Fibroblast of skin of abdomen (primary cell): ENCODE results near the gene LRRC8D.

Experiments
- DNase-seq: peaks from one replicate; pipeline ENCODE4 v3.0.0-alpha.2; 2013

The LRRC8D gene

DNA sequence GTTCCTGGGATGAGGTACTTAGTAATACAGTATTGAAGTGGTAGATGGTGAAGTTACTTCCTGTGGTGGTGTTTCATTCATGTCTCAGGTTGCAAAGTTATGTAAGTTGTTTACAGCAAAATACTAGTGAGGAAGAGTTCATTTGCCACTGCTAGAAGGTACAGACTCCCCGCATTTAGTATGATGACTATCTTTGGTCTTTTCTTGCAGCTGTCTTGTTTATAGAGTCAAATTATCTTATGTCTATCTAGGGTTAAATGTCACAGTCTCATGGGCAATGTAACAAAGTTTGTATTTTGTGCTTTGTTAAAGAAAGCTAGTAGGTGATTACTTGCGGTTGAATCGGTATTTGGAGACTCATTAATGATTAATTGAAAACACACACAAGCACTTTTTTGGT is 50.2 kb downstream of the LRRC8D start:
- no peak for DNase-seq

DNA sequence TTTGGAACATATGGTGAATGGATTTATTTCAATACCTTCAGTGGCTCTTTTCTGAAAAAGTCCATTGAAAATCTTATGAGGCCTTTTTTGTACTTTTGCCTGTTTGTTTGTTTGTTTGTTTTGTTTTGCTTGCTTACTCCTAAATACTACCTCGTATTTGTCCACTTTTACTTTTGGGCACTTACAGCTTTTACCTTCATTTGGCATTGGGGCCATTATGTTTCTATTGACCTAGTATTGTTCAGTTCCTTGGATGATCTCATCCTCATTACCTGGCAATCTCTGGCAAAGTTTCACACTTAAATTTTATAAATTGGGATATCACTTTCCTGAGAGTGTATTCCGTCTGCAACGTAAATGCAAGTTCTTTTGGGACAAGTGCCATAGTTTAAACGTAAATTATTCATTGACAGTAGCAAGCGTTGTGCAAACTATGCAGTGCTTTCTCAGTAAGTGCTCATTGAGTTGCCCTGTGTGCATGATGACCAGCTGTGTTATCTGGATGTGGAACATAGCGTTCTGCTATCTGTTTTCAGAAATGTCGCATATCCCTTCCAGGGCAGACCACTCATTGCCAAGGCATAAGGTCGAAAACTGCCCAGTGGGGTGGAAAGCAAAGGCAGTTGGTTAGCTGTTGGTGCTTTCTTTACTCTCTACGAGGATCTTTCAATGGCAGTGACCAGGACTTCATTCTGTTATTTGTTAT is 51.1 kb downstream of the LRRC8D start:
- DNase-seq: no peak

DNA sequence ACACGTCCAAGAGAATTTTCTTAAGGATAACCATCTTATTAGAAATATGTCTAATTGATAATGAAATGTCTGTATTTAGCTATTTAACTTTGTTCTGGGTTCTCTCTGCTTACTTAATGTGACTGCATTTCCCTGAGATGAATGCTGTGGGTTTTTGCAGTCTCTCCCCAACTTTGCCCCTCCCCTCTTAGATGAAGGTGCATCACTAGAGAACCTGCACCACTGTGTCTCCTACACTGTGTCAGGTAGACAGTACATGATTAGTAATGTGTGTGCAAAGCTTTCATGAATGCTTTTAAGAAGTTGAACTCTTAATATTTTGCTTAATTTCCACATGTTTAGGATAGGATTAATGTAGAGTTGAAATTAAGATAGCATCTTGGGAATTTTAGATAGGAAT is 51.7 kb downstream of the LRRC8D start:
- no peak for DNase-seq

DNA sequence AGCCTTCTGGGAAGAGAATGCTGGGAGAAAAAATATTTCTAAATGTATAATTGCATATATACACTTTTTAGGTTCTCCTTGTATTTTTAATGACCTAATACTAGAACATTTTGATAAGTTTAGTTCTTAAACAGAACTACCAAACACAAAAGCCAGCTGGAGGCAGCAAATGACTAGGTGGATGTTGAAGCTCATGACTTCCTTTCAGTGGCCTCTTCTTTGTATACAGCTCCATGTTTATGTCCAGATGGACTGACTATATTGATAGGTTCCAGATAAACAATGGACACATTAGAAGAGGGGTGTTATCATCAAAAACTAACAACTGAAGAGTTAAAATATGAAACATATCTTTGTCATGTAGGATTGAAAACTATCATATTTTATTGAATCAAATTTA is 52.5 kb downstream of the LRRC8D start:
- no peak for DNase-seq

DNA sequence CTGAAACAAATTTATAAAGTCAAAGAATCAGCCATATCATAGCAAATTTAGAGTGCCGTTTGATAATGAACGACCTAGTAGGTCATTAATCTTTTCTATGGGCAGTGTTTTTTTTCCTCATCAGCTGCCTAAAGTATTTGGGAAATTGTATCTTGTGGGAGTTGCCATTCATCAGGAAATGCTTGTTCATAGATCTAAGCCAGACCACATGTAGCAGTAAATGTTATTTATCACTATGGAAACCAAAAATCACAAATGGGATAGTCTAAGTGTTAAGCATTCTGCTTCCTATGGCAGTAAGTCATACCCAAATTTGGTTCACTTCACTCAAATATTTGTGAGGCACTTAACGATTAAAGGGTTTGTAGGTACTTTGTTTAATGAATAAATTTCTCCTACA is 52.9 kb downstream of the LRRC8D start:
- DNase-seq: peak; percentile 75

DNA sequence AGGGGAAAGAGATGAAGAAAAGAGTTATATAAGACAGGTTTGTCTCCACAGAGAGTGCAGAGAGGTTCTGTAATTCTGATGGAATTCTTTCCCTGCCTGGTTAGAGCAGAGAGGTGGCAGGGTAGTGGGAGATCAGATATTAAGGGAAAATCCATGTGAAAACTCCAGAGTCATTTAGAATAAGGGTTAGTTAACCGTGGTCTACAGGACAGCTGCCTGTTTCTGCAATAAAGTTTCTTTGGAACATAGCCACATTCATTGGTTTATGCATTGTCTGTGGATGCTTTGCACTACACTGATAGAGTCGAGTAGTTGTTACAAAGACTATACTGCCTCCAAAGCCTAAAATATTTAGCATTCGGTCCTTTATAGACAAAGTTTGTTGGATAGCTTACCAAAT is 55.6 kb downstream of the LRRC8D start:
- no peak for DNase-seq

DNA sequence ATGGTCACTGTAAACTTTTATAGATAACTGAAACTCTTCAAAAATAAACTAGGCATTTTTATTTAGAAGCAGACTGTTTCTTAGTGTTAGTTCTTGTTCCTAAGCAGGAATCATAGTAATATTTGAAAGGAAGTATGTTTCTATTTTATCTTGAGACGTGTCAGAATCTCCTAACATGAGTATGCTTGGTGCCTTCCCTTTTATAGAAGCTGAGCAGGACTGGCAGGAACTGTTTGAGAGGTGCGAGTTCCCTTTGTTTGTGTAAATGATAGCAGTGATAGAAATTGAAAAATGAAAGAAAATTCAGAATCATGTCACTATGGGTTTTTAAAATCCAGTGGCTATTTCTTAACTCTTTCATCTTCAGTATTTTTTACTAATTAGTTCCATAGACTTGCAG is 56.9 kb downstream of the LRRC8D start:
- DNase-seq: no peak

DNA sequence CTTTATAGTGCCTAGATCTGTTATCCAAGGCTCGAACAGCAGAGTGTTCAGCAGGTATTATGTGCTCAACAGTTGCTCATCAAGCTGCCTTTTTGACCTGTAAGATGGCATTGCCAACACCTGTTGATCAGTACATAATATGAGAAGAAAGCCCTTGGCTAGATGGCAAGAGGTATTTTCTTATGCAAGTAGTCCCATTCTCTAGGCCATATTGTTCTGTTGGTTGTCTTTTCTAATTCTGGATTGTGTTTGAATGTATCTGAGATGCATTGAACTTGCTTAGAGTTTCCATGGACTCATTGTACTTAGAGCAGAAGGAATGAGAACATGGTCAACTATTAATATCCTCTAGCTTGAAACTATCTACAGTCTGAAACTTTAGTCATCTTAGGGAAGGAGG is 57.4 kb downstream of the LRRC8D start:
- no peak for DNase-seq

DNA sequence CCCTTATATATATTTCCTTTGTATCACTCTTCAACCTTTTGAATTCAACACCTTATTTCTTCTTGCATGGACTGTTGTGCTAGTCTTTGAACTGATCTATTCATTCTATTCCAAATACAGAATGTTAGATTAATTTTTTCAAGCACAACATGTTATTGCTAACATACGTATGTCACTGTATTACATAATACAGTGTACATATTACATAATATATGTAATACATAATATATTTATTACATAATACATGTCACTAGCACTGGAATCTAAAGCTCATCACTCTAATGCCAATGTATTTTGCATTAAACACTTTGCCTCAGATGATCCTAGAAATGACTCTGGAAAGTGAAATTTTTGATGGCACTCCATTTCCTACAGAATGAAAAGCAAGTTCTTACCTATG is 59.8 kb downstream of the LRRC8D start:
- DNase-seq: no peak

DNA sequence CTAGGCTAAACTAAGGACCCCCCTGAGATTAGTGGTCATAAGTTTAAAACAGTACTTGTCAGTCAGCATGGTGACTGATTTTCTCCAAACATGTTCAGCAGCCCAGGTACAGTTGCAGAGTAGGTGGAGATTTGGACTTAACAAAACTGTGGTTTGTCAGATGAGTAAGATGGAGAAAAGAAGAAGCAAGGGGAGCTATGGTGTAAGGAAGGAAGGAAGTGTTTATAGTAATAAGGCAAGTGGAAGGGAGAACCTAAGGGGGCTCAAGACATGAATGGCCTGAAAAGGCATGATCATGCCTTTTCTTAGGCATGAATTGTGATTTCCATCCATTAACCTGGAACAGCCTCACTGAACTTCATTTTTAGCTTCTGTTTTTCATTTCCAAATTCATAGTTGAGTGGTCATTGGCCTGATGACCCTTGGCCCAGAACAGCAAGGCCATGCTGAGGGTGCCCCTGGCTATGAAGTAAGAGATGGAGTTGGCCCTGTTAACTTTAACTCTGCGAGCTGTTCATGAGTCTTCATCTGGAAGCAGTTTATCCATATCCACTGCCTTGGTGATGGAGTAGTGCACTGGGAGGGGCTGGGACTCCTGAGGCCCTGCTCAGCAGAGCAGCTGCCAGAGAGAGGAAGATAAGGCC is 60.7 kb downstream of the LRRC8D start:
- DNase-seq: no peak

DNA sequence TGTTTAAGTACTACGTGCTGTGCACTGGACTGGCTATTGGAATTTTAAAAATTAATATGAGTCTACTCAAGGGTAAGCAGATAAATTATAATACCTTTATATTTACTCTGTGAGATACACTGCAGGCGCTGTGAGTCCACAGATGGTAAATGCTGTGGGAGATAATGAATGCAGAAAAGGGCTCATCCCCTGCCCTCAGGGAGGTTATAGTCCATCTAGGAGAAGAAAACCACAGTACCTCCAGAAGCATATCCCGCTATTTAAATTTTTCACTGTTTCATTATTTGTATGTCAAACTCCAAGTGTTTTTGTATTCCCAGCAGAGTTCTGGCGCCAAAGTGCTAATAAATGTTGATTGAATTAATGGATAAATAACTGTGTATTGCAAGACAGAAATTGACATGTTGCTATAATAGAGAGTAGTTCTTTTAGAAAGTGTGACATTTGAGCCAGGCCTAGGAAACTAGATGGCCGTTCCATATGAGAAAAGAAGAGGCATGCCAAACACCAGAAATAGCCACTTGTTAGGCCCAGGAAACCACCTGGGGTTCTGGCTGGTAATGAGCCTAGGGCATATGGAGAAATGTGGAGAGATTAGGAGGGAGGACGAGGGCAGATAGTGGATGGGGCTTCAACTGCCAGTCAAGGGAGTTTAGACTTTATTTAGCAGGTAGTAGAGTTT is 61.7 kb downstream of the LRRC8D start:
- DNase-seq: no peak

DNA sequence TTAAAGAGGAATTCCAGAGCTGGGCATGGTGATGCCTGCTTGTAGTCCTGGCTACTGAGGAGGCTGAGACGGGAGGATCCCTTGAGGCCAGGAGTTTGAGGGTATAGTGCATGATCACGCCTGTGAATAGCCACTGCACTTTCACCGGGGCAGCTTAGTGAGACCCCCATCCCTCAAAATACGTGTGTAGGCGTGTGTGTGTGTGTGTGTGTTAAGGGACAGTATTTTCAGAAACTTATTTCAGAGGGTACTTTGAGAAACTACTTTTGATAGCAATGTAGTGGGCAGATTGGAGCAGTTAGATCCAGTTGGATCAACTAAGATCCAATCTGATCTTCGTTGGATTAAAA is 62.2 kb downstream of the LRRC8D start:
- DNase-seq: no peak

DNA sequence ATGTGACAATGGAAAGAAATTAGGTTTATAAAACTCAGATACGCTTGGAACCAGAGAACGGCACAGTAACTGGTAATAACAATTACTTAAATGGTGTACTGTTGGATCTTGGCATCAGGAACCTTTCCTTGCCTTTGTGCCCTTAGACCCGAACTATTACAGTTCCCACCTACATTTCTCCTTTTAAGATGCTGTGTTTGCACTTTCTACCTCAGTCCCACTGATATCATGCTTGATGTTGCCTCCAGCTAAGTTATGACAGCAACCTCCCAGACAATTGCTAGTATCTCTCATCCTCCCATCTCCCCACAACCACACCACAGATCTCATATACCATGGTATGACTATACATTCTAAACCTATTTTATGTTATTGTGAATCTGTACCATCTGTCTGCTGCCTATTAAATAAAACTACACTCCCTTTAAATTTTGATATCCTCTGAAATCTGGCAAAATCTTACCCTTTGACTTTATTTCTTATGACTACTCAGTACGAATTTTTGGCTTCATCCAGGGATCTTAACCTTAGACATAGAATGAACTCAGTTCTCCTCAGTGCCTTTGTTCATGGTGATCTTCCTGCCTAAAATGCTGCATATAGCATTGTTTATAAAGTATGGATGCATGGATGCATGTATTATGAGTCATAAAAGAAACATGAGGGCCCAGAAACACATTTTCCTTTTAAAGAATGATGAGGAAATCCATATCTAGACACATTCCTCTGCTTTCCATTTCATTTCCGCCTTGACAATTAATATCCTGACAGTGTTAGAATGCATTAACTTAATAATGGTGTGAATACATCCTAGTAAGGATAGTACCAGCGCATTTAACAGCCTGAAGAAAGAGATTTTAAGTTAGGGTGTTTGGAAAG is 64.1 kb downstream of the LRRC8D start:
- DNase-seq: peak; percentile 60

DNA sequence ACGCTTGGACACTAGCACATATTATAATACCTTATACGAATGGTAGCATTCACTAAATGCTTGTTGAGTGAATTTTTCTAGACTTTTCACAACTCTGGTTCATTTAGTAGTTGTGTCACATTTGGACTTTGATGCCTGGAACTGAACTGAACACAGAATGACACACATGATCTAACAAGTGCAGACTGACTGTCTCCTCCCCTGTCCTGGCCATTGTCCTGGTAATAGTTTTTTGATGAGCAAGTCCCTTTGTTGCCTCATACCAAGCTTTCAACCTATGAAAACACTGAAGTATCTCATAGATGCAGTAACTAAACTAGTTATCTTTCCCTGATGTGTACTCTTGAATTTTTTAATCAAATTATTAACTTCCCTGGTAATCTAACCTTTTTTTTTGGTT is 66.4 kb downstream of the LRRC8D start:
- peak; percentile 24 for DNase-seq

DNA sequence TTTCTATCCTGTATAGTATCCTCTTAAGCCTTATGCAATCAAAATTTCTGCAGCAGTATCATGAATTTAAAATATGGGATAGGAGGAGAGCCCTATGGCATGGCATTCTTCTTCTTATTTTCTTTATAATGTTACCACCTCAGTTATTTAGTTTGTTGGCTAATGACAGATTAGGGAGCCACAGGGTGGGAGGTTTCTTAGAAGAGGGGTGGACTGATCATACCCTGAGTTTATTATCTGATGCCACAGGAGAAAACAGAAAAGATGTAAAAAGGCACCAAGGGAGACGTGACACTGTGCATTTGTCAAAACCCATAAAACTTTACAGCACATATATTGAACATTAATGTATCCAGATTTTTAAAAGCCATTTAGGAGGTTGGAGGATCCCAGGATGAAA is 66.9 kb downstream of the LRRC8D start:
- DNase-seq: no peak

DNA sequence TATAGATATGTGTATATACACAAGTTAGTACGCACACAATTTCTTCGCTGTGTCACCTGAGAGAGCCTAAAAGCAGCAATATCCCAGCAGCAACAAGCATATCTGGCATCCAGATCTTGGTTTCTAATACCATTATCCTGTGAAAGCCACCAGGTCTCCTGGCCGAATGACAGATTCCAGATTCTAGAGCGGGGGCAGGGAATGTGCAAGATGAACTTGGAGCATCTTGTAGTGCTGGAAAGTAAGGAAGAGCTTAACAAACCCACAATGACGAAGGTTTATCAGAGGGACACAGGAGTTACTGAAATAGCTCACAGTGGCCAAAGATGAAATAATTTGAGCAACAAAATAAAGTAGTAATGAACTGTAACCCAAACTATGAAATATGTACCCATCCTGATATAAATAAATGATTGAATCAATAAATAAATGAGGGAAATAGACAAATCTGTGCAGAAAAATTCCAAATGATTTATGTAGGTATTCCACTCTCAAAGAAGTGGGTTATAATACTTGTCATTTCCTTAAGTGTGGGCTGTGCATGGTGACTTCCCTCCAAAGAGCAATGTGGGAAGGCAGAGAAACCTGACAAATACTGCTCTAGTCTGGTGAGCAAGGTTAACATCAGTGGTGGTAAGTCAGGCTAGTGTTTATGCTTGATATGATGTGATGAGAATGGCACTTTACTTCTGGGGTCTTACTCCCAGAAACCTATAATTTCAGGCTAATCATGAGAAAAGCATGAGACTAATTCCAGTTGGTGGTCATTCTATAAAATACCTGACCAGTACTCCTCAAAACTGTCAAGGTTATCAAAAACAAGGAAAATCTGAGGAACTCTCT is 67.9 kb downstream of the LRRC8D start:
- no peak for DNase-seq

DNA sequence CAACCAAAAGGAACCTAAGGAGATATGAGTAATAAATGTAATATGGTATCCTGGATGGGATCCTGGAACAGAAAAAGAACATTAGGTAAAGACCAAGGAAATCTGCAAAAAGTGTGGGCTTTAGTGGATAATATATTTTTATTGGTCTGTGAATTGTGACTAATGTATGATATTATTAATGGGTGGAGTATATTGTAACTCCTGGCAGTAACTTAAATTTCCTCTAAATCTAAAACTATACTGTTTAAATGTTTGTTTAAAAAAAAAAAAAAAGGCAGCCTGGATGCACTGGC is 68.4 kb downstream of the LRRC8D start:
- DNase-seq: no peak

DNA sequence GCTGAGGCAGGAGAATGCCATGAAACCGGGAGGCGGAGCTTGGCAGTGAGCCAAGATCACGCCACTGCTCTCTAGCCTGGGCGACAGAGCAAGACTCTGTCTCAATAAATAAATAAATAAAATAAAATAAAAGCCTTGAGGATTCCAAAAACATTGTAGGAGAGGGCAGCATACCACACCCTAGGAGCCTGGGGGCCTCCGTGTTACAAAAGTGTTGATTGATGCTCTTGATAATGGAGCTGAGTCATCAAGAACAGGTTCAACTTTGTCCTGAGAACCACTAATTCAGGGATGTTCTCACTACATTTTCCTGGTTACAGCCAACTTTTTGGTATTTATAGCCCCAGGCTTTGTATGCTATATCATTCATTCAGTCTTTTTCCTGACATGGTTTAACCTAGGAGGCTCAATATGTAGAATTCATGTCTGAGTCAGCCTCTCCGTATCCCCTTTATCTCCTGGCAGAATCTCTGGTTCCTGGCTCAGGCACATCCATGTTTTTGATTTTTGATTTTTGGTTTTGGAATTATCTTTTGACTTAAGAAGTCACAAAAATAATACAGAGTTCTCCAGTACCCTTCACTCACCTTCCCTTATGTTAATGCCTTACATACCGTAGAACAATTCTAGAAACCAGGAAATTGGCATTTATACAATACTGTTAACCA is 69.4 kb downstream of the LRRC8D start:
- DNase-seq: peak; percentile 44

DNA sequence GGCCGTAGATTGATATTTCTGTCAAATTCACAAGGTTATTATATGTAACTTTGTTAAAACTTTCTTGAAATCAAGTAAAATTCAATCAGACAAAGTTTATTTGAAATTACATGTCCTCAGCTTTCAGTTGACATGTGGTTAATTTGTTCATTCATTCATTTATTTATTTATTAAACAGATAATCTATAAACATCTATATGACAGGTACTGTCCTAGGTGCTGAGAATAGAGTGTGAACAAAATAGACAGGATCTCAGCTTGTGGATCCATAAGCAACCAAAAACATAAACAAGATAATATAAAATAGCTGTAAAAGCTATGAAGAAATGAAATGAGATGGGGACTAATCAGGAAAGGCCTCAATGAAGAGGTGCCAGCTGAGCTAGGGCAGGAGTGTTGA is 72.0 kb downstream of the LRRC8D start:
- no peak for DNase-seq

DNA sequence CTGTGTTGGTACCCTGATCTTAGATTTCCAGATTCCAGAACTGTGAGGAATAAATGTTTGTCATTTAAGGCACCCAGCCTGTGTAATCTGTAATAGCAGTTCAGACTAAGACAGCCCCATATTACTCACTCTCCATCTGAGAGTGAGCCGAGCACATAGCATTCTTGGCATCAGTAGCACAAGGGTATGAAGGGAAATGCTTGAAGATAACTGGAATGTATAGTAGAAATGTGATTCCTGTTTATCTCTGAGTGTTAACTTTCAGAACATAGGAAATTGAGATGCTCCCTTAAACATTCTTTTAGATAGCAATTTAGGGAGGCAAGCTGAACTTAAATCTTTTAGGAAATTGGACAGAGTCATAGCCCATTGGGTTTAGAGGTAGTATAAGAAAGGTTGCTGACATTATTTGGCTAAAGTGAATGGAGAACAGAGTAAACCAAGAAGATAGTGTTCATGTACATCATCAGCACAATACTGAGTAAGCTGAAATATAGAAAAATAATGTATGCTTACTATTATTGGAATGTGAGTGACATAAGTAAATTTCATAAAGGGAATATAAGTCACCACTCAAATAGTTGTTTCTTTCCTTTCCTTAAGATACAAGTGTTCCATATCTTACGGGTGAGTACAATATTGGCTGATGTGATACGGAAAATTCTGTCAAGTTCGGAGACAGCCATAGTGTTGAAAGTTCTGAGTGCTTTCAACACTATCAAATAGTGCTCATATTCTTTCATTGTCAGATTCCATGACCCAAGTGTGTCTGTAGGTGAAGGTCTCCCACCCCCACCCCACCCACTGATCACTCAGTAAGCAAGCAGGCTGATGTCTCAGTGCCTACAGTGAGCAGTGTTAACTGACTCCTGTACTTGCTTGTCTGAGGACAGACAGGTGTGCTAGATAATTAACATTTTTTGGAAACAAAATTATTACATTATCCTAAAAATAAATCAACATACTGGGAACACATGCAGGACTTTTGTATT is 73.7 kb downstream of the LRRC8D start:
- DNase-seq: peak; percentile 94
